Stimulated activated CD8-positive, alpha-beta memory T cell treated with anti-CD3 and anti-CD28 coated beads, Interleukin-7, amount 100 ng/mL, for 48 hours (primary cell): Measurements from ENCODE around the gene IZUMO4.
A peak's percentile ranks its signal among the peaks of the same experiment; 100 is the strongest.
"Not testable (repeated sequence)": the region's sequence is repeated elsewhere in the genome, so short reads cannot be mapped to it uniquely, and the experiment has no call there.

ENCODE experiments used
- DNase-seq, 2 donors: peaks; one replicate each; pipeline ENCODE4 v3.0.0-alpha.2; 2020; ENCODE audit warnings: low read depth in 1 of 2; ENCODE audit errors: extremely low read depth in 1 of 2

Gene IZUMO4

GRCh38 chr19:2080336-2080988 is 16.3 kb upstream of the IZUMO4 start:
- no peak for DNase-seq

- no peak for DNase-seq
Measured at GRCh38 chr19:2081873-2082810, 14.6 kb upstream of the IZUMO4 start.

GRCh38 chr19:2083174-2083854 is 13.4 kb upstream of the IZUMO4 start:
- DNase-seq = peak in 1 of 2 donors; percentile 63

- peak; percentile 83 to 95 for DNase-seq
Measured at GRCh38 chr19:2084993-2085720, 11.6 kb upstream of the IZUMO4 start.

GRCh38 chr19:2086695-2087620 is 9.8 kb upstream of the IZUMO4 start:
- DNase-seq = not testable (repeated sequence)

GRCh38 chr19:2087621-2088100 is 9.1 kb upstream of the IZUMO4 start:
- DNase-seq = no peak

GRCh38 chr19:2089001-2089711 is 7.6 kb upstream of the IZUMO4 start:
- no peak for DNase-seq

GRCh38 chr19:2089727-2090053 is 7.0 kb upstream of the IZUMO4 start:
- no peak for DNase-seq

- DNase-seq = not testable (repeated sequence)
Measured at GRCh38 chr19:2091926-2092525, 4.7 kb upstream of the IZUMO4 start.

GRCh38 chr19:2096034-2096479 is 658 bp upstream of the IZUMO4 start, which contains the start of gene MOB3A:
TSS of gene MOB3A (minus strand) at chr19:2096326. CDS start at chr19:2078560, 17,766 bp downstream.
- peak; percentile 72 to 85 for DNase-seq

GRCh38 chr19:2097203-2097885 is 629 bp downstream of the IZUMO4 start:
- no peak for DNase-seq

GRCh38 chr19:2097886-2098327 is 1.2 kb downstream of the IZUMO4 start:
- no peak for DNase-seq

- no peak for DNase-seq
Measured at GRCh38 chr19:2099054-2099501, 2.4 kb downstream of the IZUMO4 start.

GRCh38 chr19:2099937-2100718 is 3.4 kb downstream of the IZUMO4 start:
- DNase-seq = no peak

GRCh38 chr19:2100719-2101061 is 4.0 kb downstream of the IZUMO4 start:
- DNase-seq = no peak

GRCh38 chr19:2101417-2102335 is 5.0 kb downstream of the IZUMO4 start:
- no peak for DNase-seq
